LoVo (cell line): ENCODE data around the gene ALOX5.
"Not testable (repeated sequence)": the region's sequence is repeated elsewhere in the genome, so short reads cannot be mapped to it uniquely, and the experiment has no call there.

ENCODE experiments used
- DNase-seq: peaks from one replicate; pipeline ENCODE4 v3.0.0-alpha.2; 2016; ENCODE audit warnings: low spot score

ALOX5 gene

GRCh38 chr10:45374350-45375052 is 485 bp downstream of the ALOX5 start:
- peak; percentile 61 for DNase-seq

GRCh38 chr10:45375101-45375500 is 1.1 kb downstream of the ALOX5 start:
- DNase-seq = no peak

DNA sequence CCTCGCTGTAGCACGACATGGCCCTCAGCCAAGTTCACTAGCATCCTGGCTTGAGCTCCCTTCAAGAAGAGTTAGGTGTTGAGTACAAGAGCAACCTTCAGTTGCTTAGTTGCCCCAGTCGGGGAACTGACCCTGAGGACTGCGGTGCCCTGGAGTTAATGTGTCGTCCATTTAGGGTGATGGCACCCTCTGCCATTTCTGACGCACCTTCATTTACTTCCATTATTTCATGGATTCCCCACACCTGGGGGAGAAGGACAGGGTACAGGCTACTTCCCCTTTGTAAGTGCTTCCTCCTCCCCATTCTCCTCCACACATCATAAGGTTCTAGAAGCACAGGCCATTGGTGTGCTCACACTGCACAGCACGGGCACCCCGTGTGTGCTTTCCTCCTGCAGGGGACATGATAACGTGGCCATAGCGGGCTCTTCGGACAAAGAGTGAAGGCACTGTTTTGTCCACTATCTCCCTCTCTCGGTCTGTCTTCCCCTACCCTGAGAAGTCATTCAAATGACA is 1.8 kb downstream of the ALOX5 start:
- DNase-seq = no peak

DNA sequence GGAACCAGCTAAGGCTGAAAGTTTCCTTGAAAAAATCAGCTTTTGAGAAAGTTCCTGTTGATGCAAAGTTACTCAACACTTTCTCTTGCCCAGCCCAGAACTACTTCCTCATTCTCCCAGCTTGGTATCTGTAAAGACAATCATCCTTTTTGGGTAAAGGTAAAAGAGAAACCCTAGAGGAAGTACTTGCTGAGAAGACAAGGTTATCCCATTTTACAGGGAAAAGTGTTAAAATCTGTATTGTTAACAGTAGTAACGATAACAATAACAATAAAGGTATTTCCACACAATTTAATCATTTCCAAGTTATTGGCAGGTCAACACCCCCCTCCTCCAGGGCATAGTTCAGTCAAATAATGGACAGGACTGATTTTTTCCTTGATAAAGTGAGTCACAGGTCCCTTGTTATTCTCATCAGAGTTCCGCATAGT is 2.4 kb downstream of the ALOX5 start:
- peak; percentile 73 for DNase-seq

GRCh38 chr10:45377321-45377720 is 3.3 kb downstream of the ALOX5 start:
- DNase-seq = no peak

DNA sequence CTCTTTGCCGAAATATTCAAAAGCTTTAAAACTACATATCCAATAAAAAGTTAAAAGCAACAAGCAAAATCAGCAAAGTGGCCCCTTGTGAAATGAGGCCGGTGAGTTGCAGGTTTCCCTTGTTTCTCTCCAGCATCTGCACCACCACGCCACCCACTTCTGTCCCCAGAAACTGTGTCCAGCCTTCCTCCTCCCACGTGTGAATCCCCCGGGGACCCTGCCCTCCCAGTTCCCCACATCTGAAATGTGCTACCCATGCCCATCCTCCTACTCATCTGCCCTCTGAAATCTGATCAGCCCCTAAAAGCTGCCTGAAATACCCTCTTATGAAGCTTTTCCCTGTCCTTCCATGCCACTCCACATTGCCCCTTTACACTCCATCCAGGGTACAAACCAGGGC is 3.8 kb downstream of the ALOX5 start:
- DNase-seq = no peak

DNA sequence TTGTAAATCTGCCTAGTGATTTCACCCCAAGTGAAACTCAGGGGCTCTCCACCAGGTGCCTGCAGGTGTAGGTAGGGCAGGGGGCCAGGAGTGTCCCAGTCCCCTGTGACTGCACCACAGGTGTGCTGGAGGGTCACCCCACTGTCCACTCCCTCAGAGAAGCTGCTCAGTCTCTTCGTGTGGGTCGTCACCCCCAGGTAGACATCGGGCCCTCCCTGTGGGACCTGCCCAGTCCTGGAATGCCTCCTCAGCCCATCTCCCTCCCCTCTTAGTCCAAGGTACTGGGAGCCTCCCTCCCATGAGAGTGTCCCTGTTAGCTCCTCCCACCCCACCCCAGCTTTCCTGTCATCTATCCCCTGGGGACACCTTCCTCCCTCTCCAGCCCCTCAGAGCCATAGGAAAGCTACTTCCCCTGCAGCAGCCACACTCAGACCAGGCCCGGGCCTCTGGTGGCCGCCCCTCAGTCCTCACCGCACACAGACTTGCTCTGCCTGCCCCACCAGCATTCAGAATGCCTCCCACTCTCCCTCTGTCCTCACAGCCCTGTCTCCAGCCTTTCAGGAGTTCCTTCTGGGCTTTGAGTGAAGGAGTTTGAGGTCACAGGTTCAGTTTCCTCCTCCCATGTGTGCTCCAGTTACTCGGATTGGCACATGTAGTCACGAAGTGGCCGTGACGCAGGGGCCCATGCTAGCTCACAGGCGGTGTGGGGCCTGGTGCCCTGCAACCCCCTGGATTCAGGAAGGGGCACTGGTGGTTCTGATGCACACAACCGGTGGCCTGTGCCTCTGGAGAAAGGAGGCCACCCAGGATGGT is 5.1 kb downstream of the ALOX5 start:
- no peak for DNase-seq

DNA sequence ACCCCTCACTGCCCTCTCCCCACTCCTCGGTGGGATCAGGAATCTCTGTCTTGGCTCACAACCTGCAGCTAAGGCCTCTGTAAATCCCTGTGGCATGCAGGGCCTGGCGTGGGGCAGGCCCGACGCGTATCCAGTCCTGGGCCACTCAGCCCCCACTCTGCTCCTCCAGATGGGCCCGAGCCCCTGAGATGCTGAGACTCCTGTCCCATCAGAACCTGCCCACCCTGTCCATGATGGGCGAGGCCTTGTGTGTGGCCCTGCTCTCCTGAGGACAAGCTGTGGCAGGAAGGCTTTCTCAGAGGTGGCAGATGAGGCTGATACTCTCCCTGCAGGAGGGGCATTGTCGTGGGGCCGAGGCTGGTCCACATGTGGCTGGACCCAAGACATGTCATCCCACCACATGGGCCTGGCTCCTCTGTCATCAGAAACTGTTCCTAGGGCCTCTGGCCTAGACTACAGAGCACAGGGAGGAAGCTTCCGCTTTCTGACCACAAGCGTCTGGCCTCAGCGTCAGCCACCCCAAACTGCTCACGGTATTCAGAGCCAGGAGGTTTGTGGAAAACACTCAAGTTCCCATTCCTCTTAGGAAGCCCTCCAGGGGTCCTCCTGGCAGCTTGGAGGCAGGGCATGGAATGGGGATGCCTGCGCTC is 6.0 kb downstream of the ALOX5 start:
- DNase-seq = no peak

DNA sequence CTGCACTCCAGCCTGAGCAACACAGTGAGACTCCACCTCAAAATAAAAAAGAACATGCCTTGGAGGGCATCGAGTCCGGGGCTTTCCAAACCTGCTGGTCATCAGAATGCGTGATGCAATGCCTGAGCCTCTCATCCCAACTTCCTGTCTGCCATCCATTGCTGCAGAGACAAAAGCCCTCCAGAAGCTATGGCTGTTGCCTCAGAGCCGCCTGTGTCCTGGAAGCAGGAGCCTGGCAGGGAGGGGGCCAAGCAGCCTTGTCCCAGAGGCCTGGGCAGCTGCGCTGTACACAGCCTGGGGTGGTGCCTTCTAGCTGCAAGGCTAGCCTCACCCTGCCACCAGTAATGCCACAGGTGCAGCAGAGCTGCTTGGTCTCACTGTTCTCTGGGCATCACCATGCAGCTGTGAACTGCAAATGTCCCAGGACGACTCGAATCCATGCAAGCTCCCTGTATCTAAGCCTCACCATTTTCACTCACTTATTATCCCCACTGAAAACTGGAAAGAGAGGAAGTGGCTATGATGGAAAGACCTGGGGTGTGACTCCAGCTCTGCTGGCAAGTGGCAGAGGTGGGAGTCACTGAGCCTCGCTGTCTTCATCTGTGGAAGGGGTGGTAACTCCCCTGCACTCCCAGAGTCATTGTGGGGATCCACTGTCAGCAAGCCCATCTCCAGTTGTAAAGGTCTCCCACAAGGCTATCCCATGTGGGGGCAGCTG is 7.0 kb downstream of the ALOX5 start:
- DNase-seq = no peak

- no peak for DNase-seq
Measured at GRCh38 chr10:45382591-45382990, 8.6 kb downstream of the ALOX5 start.

GRCh38 chr10:45383682-45384330 is 9.8 kb downstream of the ALOX5 start:
- DNase-seq = no peak

- DNase-seq = no peak
Measured at GRCh38 chr10:45386657-45387056, 12.6 kb downstream of the ALOX5 start.

DNA sequence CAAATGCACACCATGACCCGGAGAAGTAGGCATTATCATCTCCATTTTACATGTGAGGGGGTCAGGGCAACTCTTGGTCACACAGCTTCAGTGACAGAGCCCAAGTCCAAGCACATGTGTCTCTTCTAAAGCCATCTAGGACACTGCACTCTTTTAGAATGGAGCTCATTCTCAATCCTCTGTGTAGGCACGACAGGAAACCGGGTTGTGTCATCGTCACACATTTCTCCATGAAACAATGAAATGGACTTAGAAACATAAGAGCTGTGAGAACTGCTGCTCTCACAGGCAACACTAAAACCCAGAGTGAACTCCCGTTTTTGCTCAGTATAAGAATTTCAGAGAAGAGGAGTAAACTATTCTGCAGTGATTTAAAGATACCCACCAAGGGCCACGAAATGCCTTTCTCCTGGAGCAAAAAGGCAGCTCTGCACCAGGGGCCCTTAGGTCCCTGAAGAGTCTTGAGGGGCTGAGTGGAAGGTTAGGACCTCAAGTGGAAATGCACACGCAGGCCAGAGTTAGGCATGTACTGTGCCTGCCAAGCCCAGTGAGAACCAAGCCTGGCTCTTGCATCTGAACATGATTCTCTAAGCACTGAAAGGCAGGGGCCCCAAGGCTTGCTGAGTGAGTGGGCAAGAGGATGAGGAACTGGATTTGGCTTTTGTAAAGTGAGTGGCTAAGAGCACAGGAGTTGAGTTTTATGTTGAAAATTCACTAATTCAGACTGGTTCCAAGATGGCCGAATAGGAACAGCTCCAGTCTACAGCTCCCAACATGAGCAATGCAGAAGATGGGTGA is 13.3 kb downstream of the ALOX5 start:
- DNase-seq = no peak

DNA sequence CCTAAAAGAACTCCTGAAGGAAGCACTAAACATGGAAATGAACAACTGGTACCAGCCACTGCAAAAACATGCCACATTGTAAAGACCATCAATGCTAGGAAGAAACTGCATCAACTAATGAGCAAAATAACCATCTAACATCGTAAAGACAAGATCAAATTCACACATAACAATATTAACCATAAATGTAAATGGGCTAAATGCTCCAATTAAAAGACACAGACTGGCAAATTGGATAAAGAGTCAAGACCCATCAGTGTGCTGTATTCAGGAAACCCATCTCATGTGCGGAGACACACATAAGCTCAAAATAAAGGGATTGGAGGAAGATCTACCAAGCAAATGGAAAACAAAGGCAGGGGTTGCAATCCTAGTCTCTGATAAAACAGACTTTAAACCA is 15.7 kb downstream of the ALOX5 start:
- not testable (repeated sequence) for DNase-seq

DNA sequence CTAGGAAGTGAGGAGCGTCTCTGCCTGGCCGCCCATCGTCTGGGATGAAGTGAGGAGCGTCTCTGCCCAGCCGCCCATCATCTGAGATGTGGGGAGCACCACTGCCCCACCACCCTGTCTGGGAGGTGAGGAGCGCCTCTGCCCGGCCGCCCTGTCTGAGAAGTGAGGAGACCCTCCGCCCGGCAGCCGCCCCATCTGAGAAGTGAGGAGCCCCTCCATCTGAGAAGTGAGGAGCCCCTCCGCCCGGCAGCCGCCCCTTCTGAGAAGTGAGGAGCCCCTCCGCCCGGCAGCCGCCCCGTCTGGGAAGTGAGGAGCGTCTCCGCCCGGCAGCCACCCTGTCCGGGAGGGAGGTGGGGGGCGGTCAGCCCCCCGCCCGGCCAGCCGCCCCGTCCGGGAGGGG is 17.6 kb downstream of the ALOX5 start:
- not testable (repeated sequence) for DNase-seq

GRCh38 chr10:45395554-45395953 is 21.5 kb downstream of the ALOX5 start:
- no peak for DNase-seq

DNA sequence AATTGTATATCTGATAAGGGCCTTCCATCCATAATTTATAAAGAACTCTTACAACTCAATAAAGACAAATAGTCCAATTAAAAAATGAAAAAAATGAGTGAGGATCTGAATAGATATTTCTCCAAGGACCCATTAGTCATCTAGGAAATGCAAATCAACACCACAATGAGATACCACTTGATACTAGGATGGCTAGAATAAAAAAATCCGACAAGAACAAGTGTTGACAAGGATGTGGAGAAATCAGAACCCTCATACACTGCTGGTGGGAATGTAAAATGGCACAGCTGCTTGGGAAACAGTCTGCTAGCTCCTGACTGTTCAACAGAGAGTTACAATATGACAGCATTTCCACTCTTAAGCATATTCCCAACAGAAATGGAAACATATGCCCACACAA is 24.6 kb downstream of the ALOX5 start:
- DNase-seq = no peak

DNA sequence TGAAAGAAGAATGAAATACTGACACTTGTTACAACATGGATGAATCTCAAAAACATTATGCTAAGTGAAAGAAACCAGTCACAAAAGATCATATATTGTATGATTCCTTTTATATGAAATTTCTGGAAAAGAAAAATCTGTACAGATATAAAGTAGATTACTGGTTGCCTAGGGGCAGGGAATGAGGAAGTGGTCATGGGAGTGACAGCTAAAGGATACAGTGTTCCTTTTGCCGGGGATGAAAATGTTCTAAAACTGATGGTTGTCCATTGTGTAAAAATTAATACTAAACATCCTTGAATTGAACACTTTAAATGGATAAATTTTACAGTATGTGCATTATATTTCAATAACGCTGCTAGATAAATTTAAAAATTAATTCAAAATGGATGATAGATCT is 25.1 kb downstream of the ALOX5 start:
- DNase-seq = no peak

- DNase-seq = no peak
Measured at GRCh38 chr10:45403151-45403550, 29.1 kb downstream of the ALOX5 start.

DNA sequence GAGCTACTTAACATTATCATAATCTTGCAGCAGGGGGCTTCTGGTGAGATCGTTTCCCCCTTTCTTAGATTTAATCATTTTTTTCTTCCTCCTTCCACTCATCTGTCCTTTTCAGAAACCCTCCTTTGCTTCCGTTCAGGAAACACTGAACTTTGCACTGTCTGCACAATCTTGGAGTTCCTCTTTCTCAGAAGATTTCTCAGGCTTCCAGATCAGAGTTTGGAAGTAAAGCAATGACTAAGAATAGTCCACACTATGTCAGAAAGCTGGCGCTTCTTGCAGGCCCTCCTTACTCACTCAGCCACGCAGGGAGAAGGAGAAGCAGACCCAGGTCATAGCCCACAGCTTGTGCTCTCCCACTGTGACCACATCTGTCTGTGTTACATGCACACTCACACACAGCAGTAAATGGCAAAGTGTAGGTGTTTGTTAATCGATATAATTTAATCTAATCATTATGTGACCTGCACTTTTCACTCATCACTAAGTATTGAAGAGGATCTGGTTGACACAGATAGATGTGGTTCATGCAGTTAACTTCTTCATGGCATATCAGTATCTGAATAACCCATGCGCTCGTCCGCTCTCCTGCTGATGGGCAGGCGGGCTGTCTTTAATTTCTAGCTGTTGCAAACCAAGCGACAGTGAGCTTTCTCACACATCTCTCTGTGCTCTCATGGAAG is 30.2 kb downstream of the ALOX5 start:
- no peak for DNase-seq
